ENCODE measurements around the gene SNX5. TPM values are rescaled to one million over a fixed set of nuclear protein-coding genes. Genes with fewer than 3 reads are reported as not detected.
A peak's percentile ranks its signal among the peaks of the same experiment; 100 is the strongest.

Gene SNX5
- total RNA-seq, 1 donor from 2014 or later: 102 TPM

DNA sequence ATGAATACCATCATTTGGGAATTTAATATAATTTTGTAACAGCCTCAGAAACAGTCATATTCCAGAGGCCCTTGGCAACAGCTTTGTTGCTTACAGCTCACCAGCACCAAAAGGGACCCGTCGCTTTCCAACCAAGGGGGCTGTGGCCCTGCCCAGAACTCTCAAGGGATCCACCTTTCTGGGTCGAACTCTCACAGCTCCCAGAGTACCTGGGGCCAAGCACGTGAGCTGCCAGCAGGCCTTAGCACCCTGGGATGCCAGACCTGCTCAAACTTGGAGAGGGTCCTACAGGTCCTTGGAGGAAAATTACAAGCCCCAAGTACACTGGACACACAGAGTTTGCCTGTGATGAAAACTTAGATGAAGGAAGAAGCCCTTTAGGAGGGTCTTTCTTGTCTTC is 66.6 kb downstream of the SNX5 start:
- H3K4me1 ChIP-seq: peaks cover 11% of the 10 kb centered on the region
- intact Hi-C loops (cut with DNase I): no loop called here

DNA sequence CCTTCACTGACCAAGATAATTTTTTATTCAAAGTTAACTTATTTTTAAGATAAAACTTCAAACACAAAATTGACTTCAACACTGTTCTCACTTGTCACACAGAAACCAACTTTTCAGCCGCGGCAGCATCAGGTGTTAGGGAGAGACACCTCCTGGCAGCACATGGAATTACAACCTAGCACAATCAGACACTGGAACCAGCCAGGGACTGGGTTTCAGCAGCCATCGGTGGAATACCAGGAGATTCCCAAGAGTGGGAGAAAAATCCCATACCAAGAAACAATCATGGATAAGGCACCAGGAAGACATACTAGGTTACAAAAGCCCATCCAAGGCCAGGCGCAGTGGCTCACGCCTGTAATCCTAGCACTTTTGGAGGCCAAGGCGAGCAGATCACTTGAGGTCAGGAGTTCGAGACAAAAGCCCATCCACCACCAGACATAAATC is 70.0 kb downstream of the SNX5 start:
- ATAC-seq (peak; percentile 73 to 76), DNase-seq (peak; percentile 70)
- H3K4me3 ChIP-seq: no peak overlapping the region
- intact Hi-C loops (cut with DNase I): loop anchor here (10.0 kb wide), 1 partner anchor 244 kb away; no protein-coding TSS in a partner anchor
- no peak overlapping the region for H3K27ac ChIP-seq
- H3K36me3 ChIP-seq: no peaks in the 10 kb centered on the region
- H3K4me1 ChIP-seq: peaks cover 29% of the 10 kb centered on the region
- H3K27me3 ChIP-seq (ENCODE audit: low read depth): no peaks in the 10 kb centered on the region
- TF ChIP-seq, protein P1, sequence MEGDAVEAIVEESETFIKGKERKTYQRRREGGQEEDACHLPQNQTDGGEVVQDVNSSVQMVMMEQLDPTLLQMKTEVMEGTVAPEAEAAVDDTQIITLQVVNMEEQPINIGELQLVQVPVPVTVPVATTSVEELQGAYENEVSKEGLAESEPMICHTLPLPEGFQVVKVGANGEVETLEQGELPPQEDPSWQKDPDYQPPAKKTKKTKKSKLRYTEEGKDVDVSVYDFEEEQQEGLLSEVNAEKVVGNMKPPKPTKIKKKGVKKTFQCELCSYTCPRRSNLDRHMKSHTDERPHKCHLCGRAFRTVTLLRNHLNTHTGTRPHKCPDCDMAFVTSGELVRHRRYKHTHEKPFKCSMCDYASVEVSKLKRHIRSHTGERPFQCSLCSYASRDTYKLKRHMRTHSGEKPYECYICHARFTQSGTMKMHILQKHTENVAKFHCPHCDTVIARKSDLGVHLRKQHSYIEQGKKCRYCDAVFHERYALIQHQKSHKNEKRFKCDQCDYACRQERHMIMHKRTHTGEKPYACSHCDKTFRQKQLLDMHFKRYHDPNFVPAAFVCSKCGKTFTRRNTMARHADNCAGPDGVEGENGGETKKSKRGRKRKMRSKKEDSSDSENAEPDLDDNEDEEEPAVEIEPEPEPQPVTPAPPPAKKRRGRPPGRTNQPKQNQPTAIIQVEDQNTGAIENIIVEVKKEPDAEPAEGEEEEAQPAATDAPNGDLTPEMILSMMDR (IDR thresholded peaks at IDR 0.05): peak; percentile 97
- H3K9me3 ChIP-seq: no peaks in the 10 kb centered on the region

More for the DNA sequence above, 66.6 kb downstream of the SNX5 start:
- ATAC-seq: no peak
- no peak for DNase-seq
- H3K9me3 ChIP-seq: no peaks in the 10 kb centered on the region
- no peak overlapping the region for H3K4me3 ChIP-seq
- no peak overlapping the region for H3K27ac ChIP-seq
- H3K36me3 ChIP-seq: no peaks in the 10 kb centered on the region
- TF ChIP-seq, protein P1 (IDR thresholded peaks at IDR 0.05): no peak
- no peaks in the 10 kb centered on the region for H3K27me3 ChIP-seq (ENCODE audit: low read depth)

DNA sequence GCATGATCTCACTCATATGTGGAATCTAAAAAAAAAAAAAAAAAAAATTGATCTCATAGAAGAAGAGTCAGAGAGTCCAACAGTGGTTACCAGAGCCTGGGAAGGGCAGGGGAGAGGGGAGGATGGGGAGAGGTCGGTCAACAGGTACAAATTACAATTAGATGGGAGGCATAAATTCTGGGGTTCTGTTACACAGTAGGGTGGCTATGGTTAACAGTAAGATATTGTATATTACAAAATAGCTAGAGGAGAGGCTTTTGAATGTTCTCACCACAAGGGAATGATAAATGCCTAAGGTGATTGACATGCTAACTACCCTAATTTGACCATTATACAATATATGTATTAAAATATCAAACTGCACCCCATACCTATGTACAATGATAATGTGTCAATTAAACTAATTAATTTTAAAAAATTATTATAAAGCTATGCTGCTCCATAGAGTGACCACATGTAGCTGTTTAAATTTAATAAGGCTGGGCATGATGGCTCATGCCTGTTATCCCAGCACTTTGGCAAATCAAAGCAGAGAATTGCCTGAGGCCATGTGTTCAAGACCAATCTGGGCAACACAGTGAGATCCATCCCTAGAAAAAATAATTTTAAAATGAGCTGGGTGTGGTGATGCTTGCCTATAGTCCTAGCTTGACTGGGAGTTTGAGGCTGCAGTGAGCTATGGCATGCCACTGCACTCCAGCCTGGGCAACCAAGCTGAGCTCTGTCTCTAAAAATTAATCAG is 70.9 kb downstream of the SNX5 start:
- no peaks in the 10 kb centered on the region for H3K36me3 ChIP-seq
- DNase-seq (no peak), ATAC-seq (no peak)
- TF ChIP-seq, protein P1 (IDR thresholded peaks at IDR 0.05): no peak
- intact Hi-C loops (cut with DNase I): loop anchor here (10.0 kb wide), 1 partner anchor 243 kb away; no protein-coding TSS in a partner anchor
- peaks cover 33% of the 10 kb centered on the region for H3K4me1 ChIP-seq
- no peak overlapping the region for H3K4me3 ChIP-seq
- H3K27me3 ChIP-seq (ENCODE audit: low read depth): no peaks in the 10 kb centered on the region
- no peaks in the 10 kb centered on the region for H3K9me3 ChIP-seq
- no peak overlapping the region for H3K27ac ChIP-seq

DNA sequence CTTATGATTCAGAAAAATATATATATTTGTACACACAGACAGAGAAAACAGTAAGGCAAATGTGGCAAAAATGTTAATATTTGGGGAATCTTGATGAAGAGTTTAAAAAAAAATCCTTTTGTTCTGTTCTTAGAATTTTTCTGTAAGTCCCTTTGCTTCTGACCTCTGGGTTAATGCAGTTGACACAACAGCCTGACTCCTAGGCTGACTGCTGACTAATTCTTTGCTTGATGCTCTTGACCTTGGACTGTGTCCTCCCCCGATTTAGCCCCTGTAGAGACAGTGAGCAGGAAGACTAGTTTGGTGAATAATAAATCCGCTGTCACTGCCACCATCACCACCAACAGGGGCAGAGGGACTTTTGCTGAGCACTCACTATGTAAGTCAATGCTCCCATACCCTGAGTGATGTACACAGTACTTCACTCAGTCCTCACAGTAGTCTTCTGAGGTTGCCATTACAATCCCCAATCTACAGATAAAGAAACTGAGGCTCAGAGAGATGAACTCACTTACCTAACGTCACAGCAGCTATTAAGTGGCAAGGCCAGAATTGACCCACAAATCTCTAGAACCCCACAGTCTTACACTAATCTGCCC is 71.7 kb downstream of the SNX5 start:
- Histone ChIP-seq H3K4me3 (no peak overlapping the region), H3K36me3 (no peaks in the 10 kb centered on the region), H3K27ac (peak overlapping the region; percentile 85), H3K4me1 (peaks cover 33% of the 10 kb centered on the region), H3K9me3 (no peaks in the 10 kb centered on the region), H3K27me3 (ENCODE audit: low read depth) (no peaks in the 10 kb centered on the region)
- DNase-seq (no peak), ATAC-seq (no peak)
- intact Hi-C loops (cut with DNase I): loop anchor here (10.0 kb wide), 1 partner anchor 242 kb away; no protein-coding TSS in a partner anchor
- TF ChIP-seq, protein P1 (IDR thresholded peaks at IDR 0.05): no peak

DNA sequence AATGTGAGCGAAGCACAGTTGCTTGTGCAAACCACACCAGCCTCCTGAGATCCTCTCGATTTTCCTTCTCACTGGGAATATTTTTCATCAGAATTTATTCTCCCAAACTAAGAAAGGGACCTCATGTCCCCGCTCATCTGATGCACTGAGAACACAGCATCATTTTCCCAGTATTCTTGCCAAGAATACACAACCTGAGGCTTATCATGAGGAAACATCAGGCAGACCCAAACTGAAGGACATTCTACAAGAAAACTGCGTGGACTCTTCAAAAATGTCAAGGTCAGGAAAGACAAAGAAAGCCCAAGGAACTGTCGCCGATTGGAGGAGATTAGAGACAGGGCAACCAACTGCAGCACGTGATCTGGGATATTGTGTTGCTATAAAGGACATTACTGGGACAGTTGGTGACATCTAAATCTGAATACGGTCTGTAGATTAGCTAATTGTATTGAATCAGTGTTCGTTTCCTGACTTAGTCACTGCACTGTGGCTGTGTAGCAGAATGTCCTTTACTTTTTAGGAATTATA is 72.3 kb downstream of the SNX5 start:
- intact Hi-C loops (cut with DNase I): loop anchor here (10.0 kb wide), 1 partner anchor 241 kb away; no protein-coding TSS in a partner anchor
- TF ChIP-seq, protein P1 (IDR thresholded peaks at IDR 0.05): no peak
- Histone ChIP-seq H3K4me1 (peaks cover 33% of the 10 kb centered on the region), H3K36me3 (no peaks in the 10 kb centered on the region), H3K4me3 (peak overlapping the region; percentile 49), H3K27ac (peak overlapping the region; percentile 85), H3K27me3 (ENCODE audit: low read depth) (no peaks in the 10 kb centered on the region), H3K9me3 (no peaks in the 10 kb centered on the region)
- no peak for DNase-seq
- ATAC-seq: peak in 1 of 2 donors; percentile 35
